HFF-Myc (cell line): ENCODE measurements around the gene MED22.

Experiments used
- DNase-seq: peaks from one replicate; pipeline ENCODE4 v3.0.0-alpha.2; 2011; ENCODE audit warnings: low read depth; ENCODE audit errors: extremely low read depth
- H3K4me3 ChIP-seq: replicated peaks from 2 replicates; pipeline ENCODE4 v1.5.1; 2011; ENCODE audit warnings: low read depth, mild to moderate bottlenecking, control low read depth, low read length
- TF ChIP-seq, protein P1 (sequence below): IDR thresholded peaks from 2 replicates; pipeline ENCODE4 v1.5.1; 2012; ENCODE audit warnings: mild to moderate bottlenecking, low read depth, low read length, control low read depth; ENCODE audit errors: missing control alignments

The MED22 gene

GRCh38 chr9:133344071-133344470 lies 3.9 kb downstream of the MED22 start:
- H3K4me3 ChIP-seq: no peak overlapping the region
- TF ChIP-seq, protein P1, sequence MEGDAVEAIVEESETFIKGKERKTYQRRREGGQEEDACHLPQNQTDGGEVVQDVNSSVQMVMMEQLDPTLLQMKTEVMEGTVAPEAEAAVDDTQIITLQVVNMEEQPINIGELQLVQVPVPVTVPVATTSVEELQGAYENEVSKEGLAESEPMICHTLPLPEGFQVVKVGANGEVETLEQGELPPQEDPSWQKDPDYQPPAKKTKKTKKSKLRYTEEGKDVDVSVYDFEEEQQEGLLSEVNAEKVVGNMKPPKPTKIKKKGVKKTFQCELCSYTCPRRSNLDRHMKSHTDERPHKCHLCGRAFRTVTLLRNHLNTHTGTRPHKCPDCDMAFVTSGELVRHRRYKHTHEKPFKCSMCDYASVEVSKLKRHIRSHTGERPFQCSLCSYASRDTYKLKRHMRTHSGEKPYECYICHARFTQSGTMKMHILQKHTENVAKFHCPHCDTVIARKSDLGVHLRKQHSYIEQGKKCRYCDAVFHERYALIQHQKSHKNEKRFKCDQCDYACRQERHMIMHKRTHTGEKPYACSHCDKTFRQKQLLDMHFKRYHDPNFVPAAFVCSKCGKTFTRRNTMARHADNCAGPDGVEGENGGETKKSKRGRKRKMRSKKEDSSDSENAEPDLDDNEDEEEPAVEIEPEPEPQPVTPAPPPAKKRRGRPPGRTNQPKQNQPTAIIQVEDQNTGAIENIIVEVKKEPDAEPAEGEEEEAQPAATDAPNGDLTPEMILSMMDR: no peak
- no peak for DNase-seq

DNA sequence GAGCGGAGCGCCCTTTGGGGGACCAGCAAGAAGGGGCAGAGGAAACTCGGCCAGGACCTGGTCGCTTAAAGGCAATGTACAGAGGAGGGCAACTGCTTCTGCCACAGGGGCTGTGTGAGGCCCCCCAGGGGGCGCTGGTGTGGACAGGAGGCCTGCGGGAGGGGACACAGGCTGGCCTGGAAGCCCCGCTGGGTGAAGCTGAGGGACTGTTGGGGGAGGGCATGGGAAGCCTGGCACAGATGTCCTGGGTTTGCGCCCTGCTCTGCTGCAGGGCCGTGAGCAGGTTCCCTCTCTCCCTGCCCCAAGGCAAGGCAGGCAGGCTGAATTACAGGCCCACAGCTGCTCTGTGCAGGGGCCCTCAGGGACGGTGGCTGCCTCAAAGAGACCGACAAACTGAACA lies 5.4 kb downstream of the MED22 start:
- no peak for DNase-seq
- H3K4me3 ChIP-seq: no peak overlapping the region
- TF ChIP-seq, protein P1: peak; percentile 42

DNA sequence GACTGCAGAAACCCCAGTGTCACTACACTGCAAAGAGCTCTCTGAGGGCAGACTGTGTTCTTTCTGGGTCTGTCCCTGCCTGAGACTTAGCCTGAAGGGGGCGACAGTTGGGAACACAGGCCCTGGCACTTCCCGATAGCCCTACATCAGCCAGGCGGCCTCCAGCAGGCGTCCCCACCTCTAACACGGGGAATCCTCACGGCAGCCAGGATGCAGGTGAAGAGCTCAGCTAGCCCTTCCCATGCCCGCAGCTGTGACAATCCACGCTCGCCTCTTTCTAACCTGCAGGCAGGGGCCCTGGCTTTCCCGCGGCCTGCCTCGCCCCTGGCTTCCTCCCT lies 5.9 kb downstream of the MED22 start:
- no peak for DNase-seq
- no peak overlapping the region for H3K4me3 ChIP-seq
- TF ChIP-seq, protein P1: peak; percentile 42

GRCh38 chr9:133341369-133342068 lies 6.4 kb downstream of the MED22 start:
- TF ChIP-seq, protein P1: no peak
- no peak for DNase-seq
- H3K4me3 ChIP-seq: no peak overlapping the region

- no peak overlapping the region for H3K4me3 ChIP-seq
- TF ChIP-seq, protein P1: no peak
- no peak for DNase-seq
Observed at GRCh38 chr9:133340916-133341315, 7.0 kb downstream of the MED22 start.

DNA sequence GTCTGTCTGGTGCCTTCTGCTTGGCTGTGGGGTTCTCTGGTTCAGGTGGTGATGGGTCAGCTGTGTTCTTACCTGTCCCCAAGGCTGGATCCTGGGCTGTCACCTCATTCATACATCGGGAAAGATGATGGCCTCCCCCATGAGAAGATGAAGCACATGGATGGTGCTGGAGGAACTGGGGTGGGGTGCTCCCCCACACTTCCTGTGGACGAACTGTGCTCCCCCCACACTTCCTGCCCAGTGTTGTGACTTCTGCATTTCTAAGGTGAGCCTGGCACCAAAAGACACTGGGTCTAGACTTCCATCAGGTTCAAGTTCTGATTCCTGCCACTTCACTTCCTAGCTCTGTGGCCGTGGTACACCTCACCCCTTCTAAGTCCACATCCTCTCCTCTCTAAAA lies 7.7 kb downstream of the MED22 start:
- no peak overlapping the region for H3K4me3 ChIP-seq
- TF ChIP-seq, protein P1: no peak
- no peak for DNase-seq

DNA sequence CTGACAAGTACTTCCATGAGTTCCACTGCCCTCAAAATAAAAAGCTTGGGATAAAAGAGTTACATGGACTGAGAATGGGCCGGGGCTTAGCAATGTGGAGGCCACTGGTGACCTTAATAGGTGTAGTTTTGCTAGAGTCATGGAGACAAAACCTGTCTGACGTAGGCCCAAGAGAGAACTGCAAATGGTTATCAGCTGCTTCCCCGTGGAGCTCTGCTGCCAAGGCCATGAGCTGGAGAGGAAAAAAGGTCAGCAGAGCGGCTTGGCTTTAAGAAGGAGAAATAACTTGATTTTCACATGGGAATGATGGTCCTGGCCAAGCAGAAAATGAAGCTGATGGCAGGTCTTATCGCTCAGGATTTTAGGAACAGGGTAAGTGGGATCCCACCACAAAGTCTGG lies 8.3 kb downstream of the MED22 start:
- no peak overlapping the region for H3K4me3 ChIP-seq
- DNase-seq: no peak
- TF ChIP-seq, protein P1: no peak
